ENCODE data around the gene BRIX1. TPM values are rescaled to one million over a fixed set of nuclear protein-coding genes. Genes with fewer than 3 reads are reported as not detected.

The BRIX1 gene
- total and polyA plus RNA-seq, 9 of the 15 experiments (the other 6 are each of a cell fraction or from before 2014, with no cell fraction given): 115 to 193 (median 159) TPM

GRCh38 chr5:34905564-34905963 lies 9.9 kb upstream of the BRIX1 start:
- intact Hi-C loops (cut with micrococcal nuclease): no loop called here
- in situ Hi-C loops (cut with MboI): loop anchor here (25.0 kb wide), 1 partner anchor 1443 kb away; no protein-coding TSS in a partner anchor
- peaks cover 58% of the 10 kb centered on the region for H3K36me3 ChIP-seq (ENCODE audit: control insufficient read depth, insufficient read depth, low read length)

More at GRCh38 chr5:34905564-34905963, 9.9 kb upstream of the BRIX1 start:
- TF ChIP-seq ZSCAN32 (CRISPR knock-in tag; IDR thresholded peaks at IDR 0.05) (no peak), ARID3A (IDR thresholded peaks at IDR 0.05; ENCODE audit: borderline replicate concordance, low read depth, low read length) (no peak), CTCF (IDR thresholded peaks at IDR 0.05 in 2 of 3, conservative IDR thresholded peaks at IDR 0.05 in 1 of 3; ENCODE audit: insufficient read depth in 2 of 3, low read depth in 1 of 3, low read length in 3 of 3) (peak; percentile 45 to 73 (median 50); a peak in 4 of 6 replicates), RAD21 (CRISPR knock-in tag; conservative IDR thresholded peaks at IDR 0.05 in 1 of 2, IDR thresholded peaks at IDR 0.05 in 1 of 2) (peak; percentile 37 to 50; a peak in 3 of 4 replicates), SMC3 (conservative IDR thresholded peaks at IDR 0.05; ENCODE audit: insufficient read depth, low read depth, low read length) (0 out of 2 replicates have a peak, but pooled peaks have one; percentile 13)
- ChIA-PET CTCF (ENCODE audit: low intra/inter-chr PET ratio) (interaction anchor here (0.7 to 1.7 kb wide), 3 partner anchors 98 to 431 kb away, joined by 3 to 10 read pairs (median 4); no protein-coding TSS in a partner anchor), POLR2A (interaction anchor here (0.6 to 2.3 kb wide), 3 partner anchors 10 to 402 kb away, joined by 3 to 14 read pairs (median 3); partner anchors contain the start of genes BRIX1 and RAD1)
- H3K4me2 ChIP-seq (ENCODE audit: insufficient read depth, low read length): no peak overlapping the region
- H3K4me1 ChIP-seq (replicated peaks in 1 of 2; ENCODE audit: control insufficient read depth in 2 of 2, insufficient read depth in 2 of 2, low read length in 2 of 2): peaks cover 5 to 6% of the 10 kb centered on the region in 2 experiments; a peak in 4 of 5 replicates
- no peaks in the 10 kb centered on the region for H3K9me3 ChIP-seq (replicated peaks; ENCODE audit: control insufficient read depth, insufficient read depth, low read depth, low read length)
- no peak overlapping the region for H3K27ac ChIP-seq (ENCODE audit: extremely low read depth, low read depth, low read length)
- no peaks in the 10 kb centered on the region for H3K27me3 ChIP-seq (ENCODE audit: control insufficient read depth in 2 of 2, insufficient read depth in 2 of 2, low read length in 2 of 2)
- no peak for FAIRE-seq
- BruUV-seq (replicated peaks): no TSS peak
- H2AFZ ChIP-seq (ENCODE audit: low read depth, low read length): no peak overlapping the region
- no peak overlapping the region for H3K4me3 ChIP-seq
- H3K79me2 ChIP-seq (ENCODE audit: control insufficient read depth, insufficient read depth, low read length): no peaks in the 10 kb centered on the region
- no peaks in the 10 kb centered on the region for H3K9me1 ChIP-seq (ENCODE audit: control insufficient read depth, insufficient read depth, low read length)
- WGBS (ENCODE audit: insufficient coverage, low coverage, missing lambda C conversion rate): 85% methylated on average over 2 of the region's 2 CpGs
- ATAC-seq: peak; percentile 56
- DNase-seq (ENCODE audit: extremely low read depth in 1 of 4, low spot score in 3 of 4): peak in 2 of 4 experiments; percentile 34 to 41
- H3K9ac ChIP-seq (ENCODE audit: insufficient read depth in 1 of 2, low read depth in 2 of 2, low read length in 2 of 2): no peak overlapping the region
- H4K20me1 ChIP-seq (replicated peaks; ENCODE audit: control insufficient read depth, insufficient read depth, low read length): no peaks in the 10 kb centered on the region

Data from K562 (cell line).